NCI-H1694 (cell line): ENCODE measurements around the gene KCNK13.

Experiments used
- DNase-seq: peaks from one replicate; lab custom pipeline; 2025; lab: John Stamatoyannopoulos, UW

KCNK13 gene

GRCh38 chr14:90132821-90133570 lies 71.2 kb downstream of the KCNK13 start:
- no peak for DNase-seq

- DNase-seq, result no peak
Observed at GRCh38 chr14:90136904-90137303, 75.1 kb downstream of the KCNK13 start.

GRCh38 chr14:90137807-90138206 lies 76.0 kb downstream of the KCNK13 start:
- no peak for DNase-seq

- no peak for DNase-seq
Observed at GRCh38 chr14:90139199-90139598, 77.4 kb downstream of the KCNK13 start.

- no peak for DNase-seq
Observed at GRCh38 chr14:90140298-90140955, 78.6 kb downstream of the KCNK13 start.

GRCh38 chr14:90140956-90141316 lies 79.1 kb downstream of the KCNK13 start:
- DNase-seq, result no peak

- DNase-seq, result no peak
Observed at GRCh38 chr14:90153429-90153828, 91.6 kb downstream of the KCNK13 start.

- no peak for DNase-seq
Observed at GRCh38 chr14:90154110-90154509, 92.3 kb downstream of the KCNK13 start.

- DNase-seq, result no peak
Observed at GRCh38 chr14:90159146-90159545, 97.4 kb downstream of the KCNK13 start.

GRCh38 chr14:90159688-90160087 lies 97.9 kb downstream of the KCNK13 start:
- no peak for DNase-seq

GRCh38 chr14:90161129-90161528 lies 99.3 kb downstream of the KCNK13 start:
- DNase-seq, result no peak

- no peak for DNase-seq
Observed at GRCh38 chr14:90168425-90169105, 106.8 kb downstream of the KCNK13 start.

- no peak for DNase-seq
Observed at GRCh38 chr14:90175631-90176030, 113.8 kb downstream of the KCNK13 start.

- peak; percentile 65 for DNase-seq
Observed at GRCh38 chr14:90177539-90178189, 115.9 kb downstream of the KCNK13 start.

- DNase-seq, result no peak
Observed at GRCh38 chr14:90179357-90179756, 117.6 kb downstream of the KCNK13 start.

- DNase-seq, result no peak
Observed at GRCh38 chr14:90179809-90180779, 118.3 kb downstream of the KCNK13 start.

- no peak for DNase-seq
Observed at GRCh38 chr14:90184094-90184493, 122.3 kb downstream of the KCNK13 start.

GRCh38 chr14:90184571-90185266 lies 122.9 kb downstream of the KCNK13 start:
- DNase-seq, result no peak

- no peak for DNase-seq
Observed at GRCh38 chr14:90188588-90188987, 126.8 kb downstream of the KCNK13 start.

GRCh38 chr14:90191154-90191553 lies 129.4 kb downstream of the KCNK13 start:
- DNase-seq, result no peak

GRCh38 chr14:90191585-90191984 lies 129.8 kb downstream of the KCNK13 start:
- DNase-seq, result no peak
